Parietal lobe (tissue), 1 donor: ENCODE measurements around the gene OR8B8. TPM values are rescaled to one million over a fixed set of nuclear protein-coding genes. Genes with fewer than 3 reads are reported as not detected.

ENCODE experiments used
- total RNA-seq: library from RNA; depleted of rRNA; stranded (reverse); fragments of >200 nt; gene quantifications from one replicate; pipeline ENCODE4 v1.2.3, GENCODE V29; 2014

The OR8B8 gene
- not detected for total RNA-seq

GRCh38 chr11:124445646-124446150, at the start of gene OR8B8:
Gene OR8B8 (minus strand): TSS chr11:124445696. CDS start chr11:124441085, 4,611 bp downstream.

GRCh38 chr11:124424384-124424921, 21.0 kb downstream of the OR8B8 start, which contains the start of gene OR8B4:
Gene OR8B4 (minus strand): TSS chr11:124424871. CDS start chr11:124424871, 0 bp downstream.

GRCh38 chr11:124398924-124399323, 46.6 kb downstream of the OR8B8 start, which contains the start of gene OR8B3:
Gene OR8B3 (minus strand): TSS chr11:124399024. CDS start chr11:124397351, 1,673 bp downstream.

Other genes starting within 250 kb of the OR8B8 start
- gene OR8G1, start 204.6 kb downstream of the OR8B8 start, total RNA-seq = not detected
- gene OR8G5, start 189.3 kb downstream of the OR8B8 start, total RNA-seq = not detected
- not detected for gene OR8D1, start 131.7 kb downstream of the OR8B8 start, total RNA-seq
- gene OR8D2, start 125.5 kb downstream of the OR8B8 start, total RNA-seq = not detected
- gene OR8B2, start 61.2 kb downstream of the OR8B8 start, total RNA-seq = not detected
- gene OR8B3, start 46.7 kb downstream of the OR8B8 start, total RNA-seq = not detected
- gene OR8B4, start 20.8 kb downstream of the OR8B8 start, total RNA-seq = not detected
- not detected for gene OR8B12, start 98.0 kb upstream of the OR8B8 start, total RNA-seq
- not detected for gene OR8A1, start 124.3 kb upstream of the OR8B8 start, total RNA-seq
- not detected for gene PANX3, start 165.7 kb upstream of the OR8B8 start, total RNA-seq
- gene TBRG1, start 177.2 kb upstream of the OR8B8 start, total RNA-seq = 50.1 TPM
- 4.7 TPM for gene SIAE, start 228.0 kb upstream of the OR8B8 start, total RNA-seq
- 3.8 TPM for gene SPA17, start 228.2 kb upstream of the OR8B8 start, total RNA-seq